22Rv1 (cell line): ENCODE measurements around the gene BEGAIN.

ENCODE experiments used
- ZFX ChIP-seq: fragments of 450-650 bp; IDR thresholded peaks from 2 replicates; pipeline ENCODE4 v1.6.1; 2017; ENCODE audit warnings: antibody characterized with exemption, borderline replicate concordance
- TF ChIP-seq, protein P1 (sequence below): fragments of 450-650 bp; IDR thresholded peaks from 2 replicates; pipeline ENCODE4 v1.5.1; 2017; ENCODE audit warnings: mild to moderate bottlenecking

DNA sequence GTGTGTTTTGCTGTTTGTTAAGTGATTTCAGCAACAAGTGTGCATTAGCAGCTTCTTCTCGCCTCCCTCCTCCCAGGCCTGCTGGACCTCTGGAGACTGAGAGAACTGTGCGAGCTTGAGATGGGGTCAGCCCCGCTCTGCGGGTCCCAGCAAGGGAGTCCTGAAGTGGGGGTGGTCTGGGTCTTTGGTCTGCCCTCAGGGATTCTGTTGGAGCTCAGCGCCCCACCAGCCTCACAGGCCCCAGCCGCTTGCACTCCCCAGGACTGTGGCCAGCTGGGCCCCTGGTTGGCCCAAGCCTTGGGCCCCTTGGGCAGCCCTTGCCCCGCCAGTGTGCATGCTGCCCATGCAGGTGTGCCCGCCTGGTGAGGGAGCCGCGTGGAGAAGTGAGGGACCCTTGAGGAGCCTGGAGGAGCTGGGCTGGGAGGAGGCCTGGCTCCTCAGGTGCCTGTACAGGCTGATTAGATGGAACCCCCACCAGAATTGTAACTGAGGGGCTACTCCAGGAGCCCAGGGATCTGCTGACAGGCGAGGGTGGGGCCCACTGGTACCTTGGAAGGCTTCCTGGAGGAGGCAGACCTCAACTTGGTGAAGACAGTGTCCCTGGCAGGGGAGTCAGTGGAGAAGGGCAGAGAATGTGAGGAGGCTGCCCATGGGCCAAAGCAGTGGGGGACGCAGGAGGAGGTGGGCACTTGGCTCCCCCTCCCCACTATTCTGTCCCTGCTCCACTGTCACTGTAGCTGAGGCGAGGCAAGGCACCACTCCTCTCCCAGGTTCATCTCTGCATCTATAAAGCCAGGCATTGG is 56.7 kb downstream of the BEGAIN start:
- TF ChIP-seq, protein P1, sequence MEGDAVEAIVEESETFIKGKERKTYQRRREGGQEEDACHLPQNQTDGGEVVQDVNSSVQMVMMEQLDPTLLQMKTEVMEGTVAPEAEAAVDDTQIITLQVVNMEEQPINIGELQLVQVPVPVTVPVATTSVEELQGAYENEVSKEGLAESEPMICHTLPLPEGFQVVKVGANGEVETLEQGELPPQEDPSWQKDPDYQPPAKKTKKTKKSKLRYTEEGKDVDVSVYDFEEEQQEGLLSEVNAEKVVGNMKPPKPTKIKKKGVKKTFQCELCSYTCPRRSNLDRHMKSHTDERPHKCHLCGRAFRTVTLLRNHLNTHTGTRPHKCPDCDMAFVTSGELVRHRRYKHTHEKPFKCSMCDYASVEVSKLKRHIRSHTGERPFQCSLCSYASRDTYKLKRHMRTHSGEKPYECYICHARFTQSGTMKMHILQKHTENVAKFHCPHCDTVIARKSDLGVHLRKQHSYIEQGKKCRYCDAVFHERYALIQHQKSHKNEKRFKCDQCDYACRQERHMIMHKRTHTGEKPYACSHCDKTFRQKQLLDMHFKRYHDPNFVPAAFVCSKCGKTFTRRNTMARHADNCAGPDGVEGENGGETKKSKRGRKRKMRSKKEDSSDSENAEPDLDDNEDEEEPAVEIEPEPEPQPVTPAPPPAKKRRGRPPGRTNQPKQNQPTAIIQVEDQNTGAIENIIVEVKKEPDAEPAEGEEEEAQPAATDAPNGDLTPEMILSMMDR = no peak
- TF ChIP-seq ZFX = no peak
